Measurements from ENCODE around the gene C5.

Gene C5

DNA sequence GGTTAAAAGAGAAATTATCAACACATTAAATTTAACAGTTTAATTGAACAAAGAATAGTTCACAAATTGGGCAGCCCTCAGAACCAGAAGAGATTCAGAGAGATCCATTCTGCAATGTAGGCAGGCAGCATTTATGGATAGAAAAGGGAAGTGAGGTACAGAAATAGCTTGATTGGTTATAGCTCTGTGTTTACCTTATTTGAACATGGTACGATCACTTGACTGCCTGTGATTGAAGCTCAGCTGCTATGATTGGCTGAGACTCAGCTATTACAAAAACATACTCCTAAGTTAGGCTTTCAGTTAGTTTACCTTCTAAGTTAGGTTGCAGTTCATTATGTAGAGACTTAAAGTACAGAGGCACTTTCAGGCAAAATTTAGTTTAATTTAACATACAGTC is 32.0 kb upstream of the C5 start:
- H3K4me3 ChIP-seq (ENCODE audit: low read depth in 1 of 2, low read length in 1 of 2) = no peak overlapping the region
- TF ChIP-seq, protein P1, sequence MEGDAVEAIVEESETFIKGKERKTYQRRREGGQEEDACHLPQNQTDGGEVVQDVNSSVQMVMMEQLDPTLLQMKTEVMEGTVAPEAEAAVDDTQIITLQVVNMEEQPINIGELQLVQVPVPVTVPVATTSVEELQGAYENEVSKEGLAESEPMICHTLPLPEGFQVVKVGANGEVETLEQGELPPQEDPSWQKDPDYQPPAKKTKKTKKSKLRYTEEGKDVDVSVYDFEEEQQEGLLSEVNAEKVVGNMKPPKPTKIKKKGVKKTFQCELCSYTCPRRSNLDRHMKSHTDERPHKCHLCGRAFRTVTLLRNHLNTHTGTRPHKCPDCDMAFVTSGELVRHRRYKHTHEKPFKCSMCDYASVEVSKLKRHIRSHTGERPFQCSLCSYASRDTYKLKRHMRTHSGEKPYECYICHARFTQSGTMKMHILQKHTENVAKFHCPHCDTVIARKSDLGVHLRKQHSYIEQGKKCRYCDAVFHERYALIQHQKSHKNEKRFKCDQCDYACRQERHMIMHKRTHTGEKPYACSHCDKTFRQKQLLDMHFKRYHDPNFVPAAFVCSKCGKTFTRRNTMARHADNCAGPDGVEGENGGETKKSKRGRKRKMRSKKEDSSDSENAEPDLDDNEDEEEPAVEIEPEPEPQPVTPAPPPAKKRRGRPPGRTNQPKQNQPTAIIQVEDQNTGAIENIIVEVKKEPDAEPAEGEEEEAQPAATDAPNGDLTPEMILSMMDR (IDR thresholded peaks at IDR 0.05) = no peak
- no peaks in the 10 kb centered on the region for H3K27me3 ChIP-seq
- peaks cover 26% of the 10 kb centered on the region for H3K36me3 ChIP-seq
- H3K9me3 ChIP-seq = no peaks in the 10 kb centered on the region
- H3K27ac ChIP-seq = peak overlapping the region; percentile 41
- peaks cover 6 to 16% of the 10 kb centered on the region in 2 experiments for H3K4me1 ChIP-seq (ENCODE audit: control insufficient read depth in 1 of 2, insufficient read depth in 1 of 2, low read depth in 1 of 2, low read length in 1 of 2)

DNA sequence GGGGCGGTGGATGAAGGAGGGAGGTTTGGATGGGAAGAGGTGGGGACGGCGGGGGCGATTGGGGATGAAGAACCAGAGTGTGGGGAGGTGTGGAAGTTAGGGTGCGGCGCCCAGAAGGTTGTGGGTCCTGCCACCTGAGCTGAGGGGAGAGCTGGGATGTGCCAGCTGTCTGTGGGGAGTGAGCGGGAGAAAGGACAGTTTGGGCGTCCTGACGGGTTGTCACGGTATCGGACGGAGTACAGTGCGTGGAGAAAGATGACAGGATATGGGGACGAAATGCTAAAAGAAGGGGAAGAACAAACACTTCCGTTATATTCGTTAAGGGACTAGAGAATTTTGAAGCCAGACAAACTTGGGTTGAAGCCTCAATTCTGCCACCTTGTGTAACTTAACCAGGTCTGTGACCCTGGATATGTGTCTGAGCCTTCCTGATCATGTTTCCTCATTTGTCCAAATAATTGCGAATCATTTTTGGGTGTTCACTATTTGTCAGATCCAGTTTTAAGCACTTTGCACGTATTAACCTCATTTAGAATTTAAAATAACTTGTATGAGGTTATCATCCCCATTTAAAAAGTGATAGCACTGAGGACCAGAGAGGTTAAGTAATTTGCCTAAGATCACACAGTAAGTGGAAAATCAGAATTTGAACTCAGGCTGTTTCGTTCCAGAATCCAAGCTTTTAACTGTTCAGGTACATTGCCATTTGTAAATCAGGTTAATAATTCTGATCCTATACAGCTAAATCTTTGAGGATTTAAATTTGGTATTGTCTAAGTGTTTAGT is 25.4 kb upstream of the C5 start:
- Histone ChIP-seq H3K36me3 (peaks cover under 1% of the 10 kb centered on the region), H3K4me3 (ENCODE audit: low read depth in 1 of 2, low read length in 1 of 2) (peak overlapping the region; percentile 92 to 99), H3K9me3 (no peaks in the 10 kb centered on the region), H3K27me3 (no peaks in the 10 kb centered on the region), H3K4me1 (ENCODE audit: control insufficient read depth in 1 of 2, insufficient read depth in 1 of 2, low read depth in 1 of 2, low read length in 1 of 2) (peaks cover 48 to 52% of the 10 kb centered on the region in 2 experiments), H3K27ac (peak overlapping the region; percentile 88)
- TF ChIP-seq, protein P1 (IDR thresholded peaks at IDR 0.05) = no peak

DNA sequence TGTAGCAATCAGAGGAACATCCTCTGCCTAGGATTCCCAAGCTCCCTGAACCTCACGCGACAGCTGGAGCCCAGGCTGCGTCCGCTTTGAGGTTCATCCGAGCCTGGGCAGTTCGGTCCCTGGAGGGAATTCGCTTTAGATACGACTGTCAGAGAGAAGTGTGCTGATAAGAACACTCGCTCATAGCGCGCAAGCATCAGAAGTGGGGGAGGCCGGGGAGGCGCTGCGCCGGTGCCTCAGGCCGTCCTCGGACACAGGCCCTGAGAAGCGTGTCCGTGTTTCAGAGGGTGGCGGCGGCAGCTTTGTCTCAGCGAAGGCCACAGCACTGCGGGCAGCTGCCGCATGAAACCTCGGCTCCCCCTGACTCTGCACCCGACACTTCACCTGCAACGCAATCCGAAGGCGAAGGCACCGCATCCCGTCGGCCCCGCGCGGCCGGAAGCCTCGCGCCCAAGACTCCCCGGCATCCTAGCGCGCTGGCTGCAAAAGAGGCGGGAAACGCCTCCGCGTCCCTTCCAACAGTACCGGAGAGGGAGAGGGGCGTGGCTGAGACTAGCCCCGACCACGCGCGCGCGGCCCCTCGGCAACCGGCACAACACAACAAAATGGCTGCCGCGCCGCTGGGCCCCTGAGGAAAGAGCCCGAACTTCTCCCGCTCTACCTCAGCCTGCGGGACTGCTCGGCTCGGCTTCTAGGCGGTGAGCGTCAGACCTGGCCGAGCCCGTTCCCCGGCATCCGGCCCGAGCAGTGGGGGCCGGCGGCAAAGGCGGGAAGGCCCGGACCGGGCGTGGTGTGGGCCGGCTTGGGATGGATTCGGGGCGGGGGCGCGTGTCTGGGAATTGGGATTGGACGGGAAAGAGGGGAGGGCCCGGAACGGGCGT is 24.5 kb upstream of the C5 start, which contains the start of gene CNTRL:
Gene CNTRL (plus strand): TSS at position 586 of the 881 bp plus-strand sequence. CDS start 13,372 bp downstream, outside the sequence.
- H3K4me3 ChIP-seq (ENCODE audit: low read depth in 1 of 2, low read length in 1 of 2) = peak within 1 kb of the TSS; percentile 92 to 99
- H3K4me1 ChIP-seq (ENCODE audit: control insufficient read depth in 1 of 2, insufficient read depth in 1 of 2, low read depth in 1 of 2, low read length in 1 of 2) = peaks cover 48 to 52% of the 10 kb centered on the region in 2 experiments
- TF ChIP-seq, protein P1 (IDR thresholded peaks at IDR 0.05) = no peak
- no peaks in the 10 kb centered on the region for H3K36me3 ChIP-seq
- peak within 1 kb of the TSS; percentile 88 for H3K27ac ChIP-seq
- H3K27me3 ChIP-seq = no peaks in the 10 kb centered on the region
- no peaks in the 10 kb centered on the region for H3K9me3 ChIP-seq

DNA sequence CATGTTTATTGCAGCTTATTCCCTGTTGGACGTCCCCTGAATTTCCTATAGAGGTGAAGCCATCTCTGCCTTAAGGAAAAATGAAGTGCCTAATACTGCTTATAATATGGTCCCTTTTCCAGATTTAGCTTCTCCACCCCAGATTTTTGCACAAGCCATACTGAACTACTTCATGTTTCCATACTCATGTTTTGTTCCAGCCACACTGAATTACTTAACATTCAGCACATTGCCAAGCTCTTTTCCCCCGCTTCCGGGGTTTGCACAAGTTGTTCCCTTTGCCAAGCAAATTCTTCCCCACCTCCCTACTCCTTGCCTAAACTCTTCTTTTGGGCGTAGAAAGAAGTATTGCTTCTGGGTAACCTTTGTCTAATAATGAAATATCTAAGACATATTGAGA is 23.0 kb upstream of the C5 start:
- Histone ChIP-seq H3K4me3 (ENCODE audit: low read depth in 1 of 2, low read length in 1 of 2) (peak overlapping the region; percentile 70 to 83), H3K36me3 (no peaks in the 10 kb centered on the region), H3K27ac (peak overlapping the region; percentile 20), H3K9me3 (no peaks in the 10 kb centered on the region), H3K27me3 (no peaks in the 10 kb centered on the region), H3K4me1 (ENCODE audit: control insufficient read depth in 1 of 2, insufficient read depth in 1 of 2, low read depth in 1 of 2, low read length in 1 of 2) (peaks cover 48 to 52% of the 10 kb centered on the region in 2 experiments)
- TF ChIP-seq, protein P1 (IDR thresholded peaks at IDR 0.05) = no peak

DNA sequence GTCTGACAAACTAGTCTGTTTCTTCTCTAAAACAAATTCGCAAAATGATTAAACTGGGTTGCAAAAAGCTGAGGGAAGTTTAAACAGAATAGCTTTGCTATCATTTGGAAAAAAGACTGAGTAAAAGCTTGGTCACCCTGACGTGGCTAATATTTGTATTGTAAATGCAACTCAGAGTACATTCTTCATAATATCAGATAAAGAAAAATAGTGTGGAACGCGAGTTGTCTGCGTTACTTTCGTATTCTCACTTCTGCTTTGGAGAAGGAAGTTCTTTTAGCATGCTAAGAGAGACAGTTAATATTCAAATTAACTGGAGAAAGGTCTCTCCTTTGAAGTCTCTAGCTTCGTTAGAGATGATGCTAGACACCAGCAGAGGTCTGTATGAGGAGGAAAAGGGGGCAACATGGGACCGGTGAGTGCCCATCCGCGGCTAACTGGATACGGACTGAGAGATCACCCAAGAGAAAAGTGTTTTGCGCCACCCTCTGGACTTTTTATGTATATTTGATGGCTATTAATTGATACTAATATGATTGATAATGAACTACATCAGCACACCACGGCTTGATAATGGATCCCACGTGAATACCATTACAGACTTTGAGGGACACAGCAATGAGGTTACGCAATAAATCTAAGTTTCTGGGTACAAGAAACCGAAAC is 21.8 kb upstream of the C5 start:
- H3K9me3 ChIP-seq = no peaks in the 10 kb centered on the region
- H3K4me3 ChIP-seq (ENCODE audit: low read depth in 1 of 2, low read length in 1 of 2) = peak overlapping the region; percentile 70 to 83
- H3K4me1 ChIP-seq (ENCODE audit: control insufficient read depth in 1 of 2, insufficient read depth in 1 of 2, low read depth in 1 of 2, low read length in 1 of 2) = peaks cover 48 to 52% of the 10 kb centered on the region in 2 experiments
- no peaks in the 10 kb centered on the region for H3K27me3 ChIP-seq
- TF ChIP-seq, protein P1 (IDR thresholded peaks at IDR 0.05) = no peak
- no peaks in the 10 kb centered on the region for H3K36me3 ChIP-seq
- H3K27ac ChIP-seq = peak overlapping the region; percentile 90

Data from neutrophil (primary cell).